ENCODE data around the gene TDRD1.

DNA sequence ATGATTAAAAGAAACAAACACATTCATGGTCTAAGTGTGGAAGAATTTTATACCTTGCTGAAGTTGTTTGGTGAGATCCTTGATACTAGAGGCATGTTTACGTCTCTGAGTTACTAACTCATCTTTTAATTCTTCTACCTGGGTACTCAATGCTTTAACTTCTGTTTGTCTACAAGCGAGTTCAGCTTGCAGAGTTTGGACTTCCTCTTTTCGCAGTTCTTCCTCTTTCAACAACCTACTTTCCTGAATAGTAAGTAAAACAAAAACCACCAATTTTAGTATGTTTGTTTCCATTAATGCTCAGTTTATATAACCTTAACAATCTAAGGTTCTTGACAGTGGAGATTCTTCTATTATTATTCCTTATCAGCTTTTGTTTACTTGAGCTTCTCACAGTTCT, 48.1 kb upstream of the TDRD1 start:
- TF ChIP-seq GATA3 (IDR thresholded peaks at IDR 0.05; ENCODE audit: low read depth, low read length) (no peak), GATA2 (IDR thresholded peaks at IDR 0.05; ENCODE audit: low read depth, low read length) (no peak)

Data from SH-SY5Y (cell line).